HUES64 (cell line): ENCODE measurements around the gene MTF1.

ENCODE experiments used
- H3K27ac ChIP-seq: 2 replicates; pipeline ENCODE4 v1.7.0; 2013; ENCODE audit warnings: low read depth, low read length, inconsistent platforms
- H3K27me3 ChIP-seq: 2 replicates; pipeline ENCODE4 v1.6.1; 2013; ENCODE audit warnings: mild to moderate bottlenecking, low read length; ENCODE audit not compliant: insufficient read depth
- H3K36me3 ChIP-seq: 2 replicates; pipeline ENCODE4 v1.6.1; 2013; ENCODE audit warnings: mild to moderate bottlenecking, low read length; ENCODE audit not compliant: insufficient read depth
- H3K4me1 ChIP-seq: 2 replicates; pipeline ENCODE4 v1.6.1; 2013; ENCODE audit warnings: mild to moderate bottlenecking, low read length, moderate library complexity; ENCODE audit not compliant: insufficient read depth
- H3K4me3 ChIP-seq: 2 replicates; pipeline ENCODE4 v1.5.1; 2013; ENCODE audit warnings: mild to moderate bottlenecking, low read length, moderate library complexity
- H3K9ac ChIP-seq: 2 replicates; pipeline ENCODE4 v1.6.1; 2013; ENCODE audit warnings: mild to moderate bottlenecking, low read depth, low read length
- H3K9me3 ChIP-seq: 2 replicates; pipeline ENCODE4 v1.6.1; 2013; ENCODE audit warnings: low read depth, low read length; ENCODE audit not compliant: insufficient read depth
- WGBS: fragments of 150-250, 120-280 bp; methylation state at CpG from one replicate; pipeline ENCODE4 v1.1.7; 2013; ENCODE audit warnings: missing lambda C conversion rate; 5-methylcytosine and 5-hydroxymethylcytosine counted together

MTF1 gene

GRCh38 chr1:37892151-37893047, 33.0 kb upstream of the MTF1 start:
- H3K9ac ChIP-seq = no peak overlapping the region
- H3K27ac ChIP-seq = no peak overlapping the region
- no peaks in the 10 kb centered on the region for H3K27me3 ChIP-seq
- WGBS = 88% methylated on average over 5 of the region's 5 CpGs
- no peak overlapping the region for H3K4me3 ChIP-seq
- no peaks in the 10 kb centered on the region for H3K9me3 ChIP-seq
- H3K36me3 ChIP-seq = peaks cover 25% of the 10 kb centered on the region
- no peaks in the 10 kb centered on the region for H3K4me1 ChIP-seq

- Histone ChIP-seq H3K27ac (no peak overlapping the region), H3K9ac (no peak overlapping the region), H3K9me3 (no peaks in the 10 kb centered on the region), H3K4me1 (no peaks in the 10 kb centered on the region), H3K4me3 (no peak overlapping the region), H3K36me3 (peaks cover 41% of the 10 kb centered on the region), H3K27me3 (no peaks in the 10 kb centered on the region)
- 78% methylated on average over 3 of the region's 4 CpGs for WGBS
Observed at GRCh38 chr1:37890378-37891014, 31.1 kb upstream of the MTF1 start.

DNA sequence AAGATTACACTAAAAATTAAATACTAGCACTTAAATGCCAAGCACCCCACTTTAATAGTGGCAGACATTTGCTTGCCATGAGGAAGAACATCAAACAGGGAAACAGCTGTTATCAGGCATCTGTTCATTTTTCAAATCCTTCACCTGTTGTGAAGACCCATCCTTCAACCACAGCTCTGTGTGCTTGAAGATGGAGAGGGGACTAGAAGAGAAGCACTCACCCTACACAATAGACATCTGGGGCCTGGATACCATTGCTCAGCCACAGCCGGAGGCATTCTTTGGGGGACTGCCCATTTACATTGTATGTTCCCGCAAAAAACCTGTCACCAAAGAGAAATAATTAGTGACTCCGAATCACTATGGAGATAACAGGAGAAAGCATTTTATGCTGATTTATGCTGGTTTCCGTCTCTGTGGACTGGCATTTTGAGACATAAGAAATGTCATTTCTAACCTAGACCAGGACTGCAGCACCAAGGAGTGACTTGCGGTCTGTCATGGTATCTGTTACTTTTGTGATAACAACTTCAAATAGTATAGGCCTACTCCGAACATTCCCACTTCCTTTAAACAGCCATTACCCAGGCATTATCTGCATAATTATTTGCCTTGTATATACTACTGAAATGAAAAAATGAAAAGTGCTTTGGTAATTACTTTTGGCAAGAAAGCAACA, 28.8 kb upstream of the MTF1 start:
- no peaks in the 10 kb centered on the region for H3K27me3 ChIP-seq
- no peak overlapping the region for H3K9ac ChIP-seq
- 77% methylated on average over 6 of the region's 6 CpGs for WGBS
- no peak overlapping the region for H3K4me3 ChIP-seq
- no peaks in the 10 kb centered on the region for H3K9me3 ChIP-seq
- peaks cover 57% of the 10 kb centered on the region for H3K36me3 ChIP-seq
- no peak overlapping the region for H3K27ac ChIP-seq
- H3K4me1 ChIP-seq = no peaks in the 10 kb centered on the region

DNA sequence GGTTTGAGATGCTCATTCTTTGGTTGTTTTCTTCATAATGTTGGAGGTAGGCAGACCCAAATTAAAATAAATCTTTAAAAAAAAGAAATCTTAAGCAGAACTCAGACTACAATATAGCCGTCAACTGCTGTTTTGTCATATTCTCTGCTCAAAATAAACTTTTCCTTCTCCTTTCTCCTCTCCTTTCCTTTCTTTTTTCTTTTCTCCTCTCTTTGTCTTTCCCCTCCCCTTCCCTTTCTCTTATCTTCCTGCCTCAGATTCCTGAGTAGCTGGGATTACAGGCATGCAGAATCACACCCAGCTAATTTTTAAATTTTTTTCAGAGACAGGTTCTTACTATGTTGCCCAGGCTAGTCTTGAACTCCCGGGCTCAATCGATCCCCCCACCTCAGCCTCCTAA, 24.8 kb upstream of the MTF1 start:
- Histone ChIP-seq H3K4me1 (no peaks in the 10 kb centered on the region), H3K4me3 (no peak overlapping the region), H3K9ac (no peak overlapping the region), H3K9me3 (no peaks in the 10 kb centered on the region), H3K27ac (no peak overlapping the region), H3K36me3 (peaks cover 79% of the 10 kb centered on the region), H3K27me3 (no peaks in the 10 kb centered on the region)
- WGBS = 93% methylated on average over 3 of the region's 3 CpGs

GRCh38 chr1:37883671-37884070, 24.3 kb upstream of the MTF1 start:
- no peaks in the 10 kb centered on the region for H3K4me1 ChIP-seq
- no peak overlapping the region for H3K27ac ChIP-seq
- H3K36me3 ChIP-seq = peaks cover 76% of the 10 kb centered on the region
- H3K9ac ChIP-seq = no peak overlapping the region
- no peak overlapping the region for H3K4me3 ChIP-seq
- 88% methylated on average over 5 of the region's 5 CpGs for WGBS
- no peaks in the 10 kb centered on the region for H3K9me3 ChIP-seq
- no peaks in the 10 kb centered on the region for H3K27me3 ChIP-seq

- Histone ChIP-seq H3K36me3 (peaks cover 69% of the 10 kb centered on the region), H3K4me3 (no peak overlapping the region), H3K27me3 (no peaks in the 10 kb centered on the region), H3K27ac (no peak overlapping the region), H3K4me1 (no peaks in the 10 kb centered on the region), H3K9ac (no peak overlapping the region), H3K9me3 (no peaks in the 10 kb centered on the region)
- WGBS = 93% methylated on average over 4 of the region's 4 CpGs
Observed at GRCh38 chr1:37879865-37880264, 20.5 kb upstream of the MTF1 start.

DNA sequence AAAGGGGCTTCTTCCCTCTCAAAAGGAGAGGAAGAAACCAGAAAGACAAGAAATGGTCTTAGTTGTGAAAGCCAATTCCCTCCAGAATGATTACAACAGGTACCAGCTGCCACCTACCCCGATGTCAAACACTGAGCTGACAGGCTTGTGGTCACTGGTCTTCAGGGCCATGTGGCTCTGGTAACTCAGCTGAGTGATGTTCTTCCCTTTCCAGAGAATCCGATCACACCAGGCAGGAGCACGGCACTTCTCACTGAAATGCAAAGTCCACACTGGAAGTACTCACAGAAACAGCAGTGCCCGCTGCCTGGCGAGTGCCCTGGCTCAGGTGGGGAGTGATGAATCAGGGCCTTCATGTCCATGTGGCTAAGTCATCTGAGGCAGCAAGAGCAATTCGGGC, 18.7 kb upstream of the MTF1 start:
- Histone ChIP-seq H3K36me3 (peaks cover 73% of the 10 kb centered on the region), H3K27ac (no peak overlapping the region), H3K4me1 (no peaks in the 10 kb centered on the region), H3K4me3 (no peak overlapping the region), H3K9me3 (no peaks in the 10 kb centered on the region), H3K27me3 (no peaks in the 10 kb centered on the region), H3K9ac (no peak overlapping the region)
- 94% methylated on average over 6 of the region's 6 CpGs for WGBS

DNA sequence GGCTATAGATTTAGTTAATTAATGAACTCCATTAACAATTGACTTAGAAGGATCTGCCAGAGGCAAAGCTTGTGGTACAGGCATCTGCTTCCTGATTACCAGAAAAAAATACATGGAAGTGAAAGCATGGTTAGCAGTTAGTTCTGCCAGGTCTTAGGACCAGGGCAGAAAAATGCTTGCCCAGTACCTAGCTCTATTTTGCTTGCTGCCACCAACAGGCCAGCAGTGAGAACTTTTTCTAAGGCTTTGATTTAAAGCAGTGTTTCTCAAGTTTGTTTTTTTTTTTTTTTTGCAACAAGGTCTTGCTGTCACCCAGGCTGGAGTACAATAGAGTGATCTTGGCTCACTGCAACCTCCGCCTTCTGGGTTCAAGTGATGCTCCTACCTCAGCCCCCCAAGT, 16.4 kb upstream of the MTF1 start:
- H3K27ac ChIP-seq = no peak overlapping the region
- H3K4me1 ChIP-seq = no peaks in the 10 kb centered on the region
- H3K9ac ChIP-seq = no peak overlapping the region
- 96% methylated on average over 1 of the region's 1 CpG for WGBS
- H3K36me3 ChIP-seq = peaks cover 71% of the 10 kb centered on the region
- no peaks in the 10 kb centered on the region for H3K27me3 ChIP-seq
- no peaks in the 10 kb centered on the region for H3K9me3 ChIP-seq
- no peak overlapping the region for H3K4me3 ChIP-seq

GRCh38 chr1:37872692-37873091, 13.3 kb upstream of the MTF1 start:
- Histone ChIP-seq H3K4me3 (no peak overlapping the region), H3K9ac (no peak overlapping the region), H3K36me3 (peaks cover 69% of the 10 kb centered on the region), H3K9me3 (no peaks in the 10 kb centered on the region), H3K4me1 (no peaks in the 10 kb centered on the region), H3K27me3 (no peaks in the 10 kb centered on the region), H3K27ac (no peak overlapping the region)
- WGBS = 100% methylated on average over 1 of the region's 1 CpG

DNA sequence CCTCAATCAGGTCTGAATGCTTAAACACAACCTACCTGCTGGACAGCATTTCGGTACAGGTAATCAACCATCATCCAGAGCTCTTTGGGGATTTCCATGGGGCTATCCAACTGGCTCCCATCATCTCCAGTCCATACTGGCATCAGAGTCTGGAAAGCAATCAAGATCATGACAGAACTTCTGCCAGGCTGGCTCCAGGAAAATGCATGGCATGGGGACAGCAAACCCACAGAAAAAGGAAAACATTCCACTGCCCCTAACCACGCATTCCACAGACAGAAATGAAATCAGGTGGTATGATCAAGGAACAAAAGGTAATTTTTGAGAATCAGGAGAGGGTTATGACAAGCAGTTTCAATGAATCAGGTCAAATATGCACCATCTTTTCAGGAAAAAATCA, 9.1 kb upstream of the MTF1 start:
- Histone ChIP-seq H3K27me3 (no peaks in the 10 kb centered on the region), H3K4me3 (no peak overlapping the region), H3K27ac (no peak overlapping the region), H3K9me3 (no peaks in the 10 kb centered on the region), H3K36me3 (peaks cover 75% of the 10 kb centered on the region), H3K9ac (no peak overlapping the region), H3K4me1 (no peaks in the 10 kb centered on the region)
- 95% methylated on average over 2 of the region's 2 CpGs for WGBS

DNA sequence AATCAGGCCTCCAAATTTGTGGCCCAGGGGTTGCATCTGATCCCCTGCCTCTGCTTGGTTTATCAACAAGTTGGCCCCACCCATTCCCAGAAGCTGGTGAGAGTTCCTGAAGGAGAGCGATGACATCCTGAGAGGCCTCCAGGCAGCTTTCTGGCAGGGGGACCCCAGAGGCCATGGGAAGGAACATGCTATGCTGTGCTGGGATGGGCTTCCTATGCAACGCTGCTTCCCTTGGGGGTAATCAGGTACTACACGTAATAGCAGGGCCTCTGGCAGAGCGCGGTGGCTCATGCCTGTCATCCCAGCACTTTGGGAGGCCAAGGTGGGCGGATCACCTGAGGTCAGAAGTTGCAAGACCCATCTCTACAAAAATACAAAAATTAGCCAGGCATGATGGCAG, 8.4 kb upstream of the MTF1 start:
- Histone ChIP-seq H3K9ac (no peak overlapping the region), H3K4me1 (no peaks in the 10 kb centered on the region), H3K36me3 (peaks cover 68% of the 10 kb centered on the region), H3K4me3 (no peak overlapping the region), H3K9me3 (no peaks in the 10 kb centered on the region), H3K27ac (no peak overlapping the region), H3K27me3 (no peaks in the 10 kb centered on the region)
- 93% methylated on average over 6 of the region's 6 CpGs for WGBS
